Measurements from ENCODE around the gene TRPV6. TPM values are rescaled to one million over a fixed set of nuclear protein-coding genes. Genes with fewer than 3 reads are reported as not detected.

Gene TRPV6
- 0.38 TPM for total RNA-seq
- long read RNA-seq, partial matches to known transcripts, result 1 of 1 reads
- long read RNA-seq, other reads (novel, unspliced or antisense), result 0 of 1 reads

DNA sequence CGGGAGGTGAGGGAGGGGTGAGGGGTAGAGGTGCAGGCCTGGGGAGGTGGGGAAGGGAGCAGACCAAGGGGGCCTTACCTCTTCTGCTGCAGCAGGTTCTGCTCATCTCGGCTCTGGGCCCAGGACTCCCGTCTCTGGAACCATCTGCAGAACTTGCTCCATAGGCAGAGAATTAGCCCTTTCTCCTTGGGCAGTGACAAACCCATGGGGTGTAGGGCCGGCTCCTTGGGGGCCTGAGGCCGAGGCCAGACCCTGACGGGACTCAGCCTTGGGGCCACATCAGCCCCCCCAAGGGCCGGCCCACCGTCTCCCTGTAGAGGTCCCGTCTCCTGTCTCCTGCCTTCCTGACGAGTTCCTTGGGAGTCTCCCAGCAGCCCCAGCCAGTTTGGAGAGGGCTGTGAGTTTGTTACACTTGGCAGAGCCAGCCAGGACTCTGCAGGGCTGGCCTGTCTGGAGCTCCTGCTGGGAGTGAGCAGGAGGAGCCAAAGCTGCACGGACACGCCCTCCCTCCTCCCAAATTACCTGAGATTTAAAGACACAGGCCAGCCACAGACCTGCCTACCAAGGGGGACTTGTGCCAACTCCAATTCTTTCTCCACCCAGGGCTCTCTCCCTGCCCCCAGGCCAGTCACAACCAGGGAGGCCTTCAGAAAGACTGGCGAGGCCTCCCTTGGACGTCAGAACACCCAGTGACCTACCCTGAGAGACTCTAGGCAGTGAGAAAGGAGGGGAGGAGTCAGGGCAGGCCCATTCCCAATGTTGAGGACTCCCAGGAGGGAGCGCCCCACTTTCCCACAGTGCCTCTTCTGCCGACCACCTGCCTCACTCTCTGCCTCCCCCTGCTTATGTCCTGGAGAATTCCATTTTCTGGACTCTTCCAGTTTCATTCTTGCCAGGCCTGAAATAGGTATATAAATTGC is at the start of gene TRPV6:
TSS of gene TRPV6 (minus strand) at position 435 of the 920 bp plus-strand sequence.
- Histone ChIP-seq H3K27ac (no peak within 1 kb of the TSS), H3K36me3 (no peaks in the 10 kb centered on the region), H3K27me3 (peaks cover 4% of the 10 kb centered on the region), H3K4me1 (no peaks in the 10 kb centered on the region), H3K9me3 (no peaks in the 10 kb centered on the region), H3K4me3 (no peak within 1 kb of the TSS)
- TF ChIP-seq CTCF (IDR thresholded peaks at IDR 0.05), result no peak
- intact Hi-C loops (cut with DNase I), result no loop called here
- ATAC-seq (peak; percentile 92), DNase-seq (peak; percentile 82)

- DNase-seq, result no peak
- intact Hi-C loops (cut with DNase I), result no loop called here
- H3K27ac ChIP-seq, result no peak overlapping the region
- no peaks in the 10 kb centered on the region for H3K27me3 ChIP-seq
- H3K4me3 ChIP-seq, result no peak overlapping the region
- no peak for ATAC-seq
- no peak for TF ChIP-seq CTCF (IDR thresholded peaks at IDR 0.05)
- no peaks in the 10 kb centered on the region for H3K9me3 ChIP-seq
- H3K4me1 ChIP-seq, result no peaks in the 10 kb centered on the region
- no peaks in the 10 kb centered on the region for H3K36me3 ChIP-seq
These were observed 48.5 kb upstream of the TRPV6 start for GRCh38 chr7:142934056-142934455.

- no peaks in the 10 kb centered on the region for H3K27me3 ChIP-seq
- DNase-seq (no peak), ATAC-seq (no peak)
- H3K27ac ChIP-seq, result no peak within 1 kb of the TSS
- no peaks in the 10 kb centered on the region for H3K9me3 ChIP-seq
- intact Hi-C loops (cut with DNase I), result no loop called here
- H3K36me3 ChIP-seq, result no peaks in the 10 kb centered on the region
- no peaks in the 10 kb centered on the region for H3K4me1 ChIP-seq
- TF ChIP-seq CTCF (IDR thresholded peaks at IDR 0.05), result no peak
- H3K4me3 ChIP-seq, result no peak within 1 kb of the TSS
These were observed 48.1 kb upstream of the TRPV6 start, which contains the start of gene TRPV5 for GRCh38 chr7:142933624-142934023. TSS of gene TRPV5 (minus strand) at chr7:142933746. CDS start at chr7:142933459, 287 bp downstream.

GRCh38 chr7:142933092-142933475 is 47.5 kb upstream of the TRPV6 start:
- Histone ChIP-seq H3K9me3 (no peaks in the 10 kb centered on the region), H3K36me3 (no peaks in the 10 kb centered on the region), H3K4me1 (no peaks in the 10 kb centered on the region), H3K27me3 (no peaks in the 10 kb centered on the region), H3K4me3 (no peak overlapping the region), H3K27ac (no peak overlapping the region)
- intact Hi-C loops (cut with DNase I), result no loop called here
- no peak for TF ChIP-seq CTCF (IDR thresholded peaks at IDR 0.05)
- ATAC-seq, result no peak
- DNase-seq, result no peak

- Histone ChIP-seq H3K27ac (no peak overlapping the region), H3K36me3 (no peaks in the 10 kb centered on the region), H3K4me3 (no peak overlapping the region), H3K9me3 (no peaks in the 10 kb centered on the region), H3K27me3 (no peaks in the 10 kb centered on the region), H3K4me1 (no peaks in the 10 kb centered on the region)
- DNase-seq (no peak), ATAC-seq (no peak)
- TF ChIP-seq CTCF (IDR thresholded peaks at IDR 0.05), result no peak
- intact Hi-C loops (cut with DNase I), result no loop called here
These were observed 47.0 kb upstream of the TRPV6 start for GRCh38 chr7:142932386-142933091.

Measured in upper lobe of right lung (tissue), 1 donor.